ENCODE measurements around the gene CALHM5.

The CALHM5 gene

GRCh38 chr6:116530436-116530835 is 19.0 kb downstream of the CALHM5 start:
- peak overlapping the region; percentile 36 for H2AFZ ChIP-seq
- no peaks in the 10 kb centered on the region for H3K36me3 ChIP-seq (ENCODE audit: control insufficient read depth, insufficient read depth, low read length)
- no peaks in the 10 kb centered on the region for H3K9me3 ChIP-seq (ENCODE audit: control insufficient read depth, low read length)
- H3K27ac ChIP-seq = no peak overlapping the region
- no peak overlapping the region for H3K4me2 ChIP-seq (ENCODE audit: low read length)
- H3K9ac ChIP-seq = no peak overlapping the region
- no peaks in the 10 kb centered on the region for H3K79me2 ChIP-seq
- H3K4me1 ChIP-seq = peaks cover 17% of the 10 kb centered on the region
- TF ChIP-seq, protein P1, sequence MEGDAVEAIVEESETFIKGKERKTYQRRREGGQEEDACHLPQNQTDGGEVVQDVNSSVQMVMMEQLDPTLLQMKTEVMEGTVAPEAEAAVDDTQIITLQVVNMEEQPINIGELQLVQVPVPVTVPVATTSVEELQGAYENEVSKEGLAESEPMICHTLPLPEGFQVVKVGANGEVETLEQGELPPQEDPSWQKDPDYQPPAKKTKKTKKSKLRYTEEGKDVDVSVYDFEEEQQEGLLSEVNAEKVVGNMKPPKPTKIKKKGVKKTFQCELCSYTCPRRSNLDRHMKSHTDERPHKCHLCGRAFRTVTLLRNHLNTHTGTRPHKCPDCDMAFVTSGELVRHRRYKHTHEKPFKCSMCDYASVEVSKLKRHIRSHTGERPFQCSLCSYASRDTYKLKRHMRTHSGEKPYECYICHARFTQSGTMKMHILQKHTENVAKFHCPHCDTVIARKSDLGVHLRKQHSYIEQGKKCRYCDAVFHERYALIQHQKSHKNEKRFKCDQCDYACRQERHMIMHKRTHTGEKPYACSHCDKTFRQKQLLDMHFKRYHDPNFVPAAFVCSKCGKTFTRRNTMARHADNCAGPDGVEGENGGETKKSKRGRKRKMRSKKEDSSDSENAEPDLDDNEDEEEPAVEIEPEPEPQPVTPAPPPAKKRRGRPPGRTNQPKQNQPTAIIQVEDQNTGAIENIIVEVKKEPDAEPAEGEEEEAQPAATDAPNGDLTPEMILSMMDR (IDR thresholded peaks at IDR 0.05) = no peak
- no peaks in the 10 kb centered on the region for H3K27me3 ChIP-seq (ENCODE audit: control insufficient read depth, insufficient read depth, low read length)
- H3K4me3 ChIP-seq (ENCODE audit: low read depth, low read length) = no peak overlapping the region

GRCh38 chr6:116531675-116532570 is 20.5 kb downstream of the CALHM5 start:
- no peak overlapping the region for H3K4me3 ChIP-seq (ENCODE audit: low read depth, low read length)
- TF ChIP-seq, protein P1 (IDR thresholded peaks at IDR 0.05) = peak; percentile 71
- H2AFZ ChIP-seq = no peak overlapping the region

DNA sequence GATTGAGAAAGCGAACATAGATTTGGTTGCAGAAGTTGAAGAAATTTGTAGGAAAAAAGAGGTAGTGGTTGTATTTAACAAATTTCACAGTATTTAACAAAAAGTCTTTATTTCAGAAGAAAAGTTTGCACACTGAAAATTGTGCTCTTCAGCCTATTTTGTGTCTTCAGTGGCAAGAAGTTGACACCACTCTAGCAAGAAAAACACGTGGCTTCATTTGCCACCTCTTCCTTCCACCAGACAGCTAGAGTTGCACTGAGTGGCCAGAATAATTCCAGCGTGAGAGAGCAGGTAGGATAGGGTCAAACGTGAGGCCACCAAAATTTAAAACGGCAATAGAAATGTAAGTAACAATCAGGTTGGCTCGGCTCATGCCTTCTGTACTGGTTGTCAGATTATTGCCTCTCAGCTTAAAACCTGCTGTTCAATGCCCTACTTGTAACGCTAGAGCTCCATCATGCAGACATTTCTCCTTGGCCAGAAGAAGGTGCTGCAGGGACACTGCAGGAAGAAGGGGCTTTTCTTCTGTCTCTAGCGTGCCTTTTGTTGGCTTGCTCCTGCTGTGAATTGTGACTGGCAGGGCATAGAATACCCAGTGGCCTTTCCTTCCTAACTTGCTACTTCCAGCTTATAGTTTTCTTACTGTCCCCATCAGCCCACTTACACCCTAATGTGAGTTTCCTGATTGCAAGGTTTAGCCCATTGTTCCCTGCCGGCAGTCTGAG is 22.0 kb downstream of the CALHM5 start:
- no peaks in the 10 kb centered on the region for H3K9me3 ChIP-seq (ENCODE audit: control insufficient read depth, low read length)
- peak overlapping the region; percentile 0 for H3K27ac ChIP-seq
- H3K79me2 ChIP-seq = no peaks in the 10 kb centered on the region
- H3K9ac ChIP-seq = no peak overlapping the region
- no peaks in the 10 kb centered on the region for H3K36me3 ChIP-seq (ENCODE audit: control insufficient read depth, insufficient read depth, low read length)
- H3K4me2 ChIP-seq (ENCODE audit: low read length) = no peak overlapping the region
- TF ChIP-seq, protein P1 (IDR thresholded peaks at IDR 0.05) = peak; percentile 21
- peak overlapping the region; percentile 23 for H2AFZ ChIP-seq
- no peak overlapping the region for H3K4me3 ChIP-seq (ENCODE audit: low read depth, low read length)
- H3K4me1 ChIP-seq = peaks cover 25% of the 10 kb centered on the region
- H3K27me3 ChIP-seq (ENCODE audit: control insufficient read depth, insufficient read depth, low read length) = no peaks in the 10 kb centered on the region

More at GRCh38 chr6:116531675-116532570, 20.5 kb downstream of the CALHM5 start:
- no peaks in the 10 kb centered on the region for H3K27me3 ChIP-seq (ENCODE audit: control insufficient read depth, insufficient read depth, low read length)
- H3K9me3 ChIP-seq (ENCODE audit: control insufficient read depth, low read length) = no peaks in the 10 kb centered on the region
- H3K27ac ChIP-seq = no peak overlapping the region
- no peaks in the 10 kb centered on the region for H3K79me2 ChIP-seq
- no peak overlapping the region for H3K4me2 ChIP-seq (ENCODE audit: low read length)
- peaks cover 25% of the 10 kb centered on the region for H3K4me1 ChIP-seq
- H3K36me3 ChIP-seq (ENCODE audit: control insufficient read depth, insufficient read depth, low read length) = no peaks in the 10 kb centered on the region
- H3K9ac ChIP-seq = no peak overlapping the region

- Histone ChIP-seq H3K4me2 (ENCODE audit: low read length) (no peak overlapping the region), H3K4me3 (ENCODE audit: low read depth, low read length) (no peak overlapping the region), H2AFZ (peak overlapping the region; percentile 26), H3K4me1 (peaks cover 16% of the 10 kb centered on the region), H3K36me3 (ENCODE audit: control insufficient read depth, insufficient read depth, low read length) (no peaks in the 10 kb centered on the region), H3K9me3 (ENCODE audit: control insufficient read depth, low read length) (no peaks in the 10 kb centered on the region), H3K27me3 (ENCODE audit: control insufficient read depth, insufficient read depth, low read length) (no peaks in the 10 kb centered on the region), H3K27ac (no peak overlapping the region), H3K9ac (no peak overlapping the region), H3K79me2 (no peaks in the 10 kb centered on the region)
- TF ChIP-seq, protein P1 (IDR thresholded peaks at IDR 0.05) = no peak
Measured at GRCh38 chr6:116535109-116535508, 23.7 kb downstream of the CALHM5 start.
